ENCODE data around the gene FOXO3.

- TF ChIP-seq CTCF (IDR thresholded peaks at IDR 0.05; ENCODE audit: low read depth, low read length, poor library complexity, severe bottlenecking) = no peak
- no peak for TF ChIP-seq EZH2phosphoT487 (IDR thresholded peaks at IDR 0.05; ENCODE audit: borderline replicate concordance, low read length)
Observed at GRCh38 chr6:108565091-108565766, 4.5 kb downstream of the FOXO3 start.

Measured in DOHH2 (cell line).